Upper lobe of left lung (tissue), 4 donors: ENCODE results near the gene PRMT6.
"Not testable (repeated sequence)": the region's sequence is repeated elsewhere in the genome, so short reads cannot be mapped to it uniquely, and the experiment has no call there.

Experiments
- EP300 ChIP-seq, 4 donors: sonication (generic); formaldehyde crosslinking; IDR thresholded peaks; one replicate each; pipeline ENCODE4 v1.5.1; 2017; ENCODE audit warnings: antibody characterized with exemption in 4 of 4, control low read depth in 2 of 4
- POLR2A ChIP-seq, 4 donors: fragments of 450-650 bp; IDR thresholded peaks; one replicate each; pipeline ENCODE4 v1.5.1; 2016 to 2017; ENCODE audit warnings: antibody characterized with exemption in 4 of 4, mild to moderate bottlenecking in 2 of 4
- POLR2AphosphoS5 ChIP-seq, 2 donors: sonication (generic); formaldehyde crosslinking; IDR thresholded peaks; one replicate each; pipeline ENCODE4 v1.5.1; 2017; ENCODE audit warnings: antibody characterized with exemption in 2 of 2
- TF ChIP-seq, protein P1 (sequence below), 6 experiments: fragments of 450-650 bp in 4 of 6; fragments of 200-600 bp in 2 of 6; sonication (generic) in 2 of 6; IDR thresholded peaks; one replicate each; pipeline ENCODE4 v1.5.1; 2016 to 2019; ENCODE audit warnings: antibody characterized with exemption in 6 of 6

DNA sequence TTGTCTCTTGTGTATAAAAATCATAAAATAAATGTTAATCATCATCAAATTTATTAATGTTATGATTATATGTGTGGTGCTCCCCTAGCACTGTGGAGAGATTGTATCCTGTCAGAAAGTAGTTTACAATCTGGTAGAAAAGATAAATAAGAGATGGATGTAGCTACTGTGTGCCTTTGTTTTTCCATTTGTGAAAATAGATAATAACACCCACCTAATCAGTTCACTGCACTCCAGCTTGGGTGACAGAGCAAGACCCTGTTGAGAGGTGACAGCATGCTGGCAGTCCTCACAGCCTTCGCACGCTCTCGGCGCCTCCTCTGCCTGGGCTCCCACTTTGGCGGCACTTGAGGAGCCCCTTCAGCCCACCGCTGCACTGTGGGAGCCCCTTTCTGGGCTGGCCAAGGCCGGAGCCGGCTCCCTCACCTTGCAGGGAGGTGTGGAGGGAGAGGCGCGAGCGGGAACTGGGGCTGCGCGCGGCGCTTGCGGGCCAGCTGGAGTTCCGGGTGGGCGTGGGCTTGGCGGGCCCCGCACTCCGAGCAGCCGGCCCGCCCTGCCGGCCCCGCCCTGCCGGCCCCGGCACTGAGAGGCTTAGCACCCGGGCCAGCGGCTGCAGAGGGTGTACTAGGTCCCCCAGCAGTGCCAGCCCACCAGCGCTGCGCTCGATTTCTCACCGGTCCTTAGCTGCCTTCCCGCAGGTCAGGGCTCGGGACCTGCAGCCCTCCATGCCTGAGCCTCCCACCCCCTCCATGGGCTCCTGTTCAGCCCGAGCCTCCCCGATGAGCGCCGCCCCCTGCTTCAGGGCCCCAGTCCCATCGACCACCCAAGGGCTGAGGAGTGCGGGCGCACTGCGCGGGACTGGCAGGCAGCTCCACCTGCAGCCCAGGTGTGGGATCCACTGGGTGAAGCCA, 11.9 kb upstream of the PRMT6 start:
- TF ChIP-seq POLR2AphosphoS5, POLR2A, EP300 (IDR thresholded peaks at IDR 0.05): not testable (repeated sequence)
- TF ChIP-seq, protein P1, sequence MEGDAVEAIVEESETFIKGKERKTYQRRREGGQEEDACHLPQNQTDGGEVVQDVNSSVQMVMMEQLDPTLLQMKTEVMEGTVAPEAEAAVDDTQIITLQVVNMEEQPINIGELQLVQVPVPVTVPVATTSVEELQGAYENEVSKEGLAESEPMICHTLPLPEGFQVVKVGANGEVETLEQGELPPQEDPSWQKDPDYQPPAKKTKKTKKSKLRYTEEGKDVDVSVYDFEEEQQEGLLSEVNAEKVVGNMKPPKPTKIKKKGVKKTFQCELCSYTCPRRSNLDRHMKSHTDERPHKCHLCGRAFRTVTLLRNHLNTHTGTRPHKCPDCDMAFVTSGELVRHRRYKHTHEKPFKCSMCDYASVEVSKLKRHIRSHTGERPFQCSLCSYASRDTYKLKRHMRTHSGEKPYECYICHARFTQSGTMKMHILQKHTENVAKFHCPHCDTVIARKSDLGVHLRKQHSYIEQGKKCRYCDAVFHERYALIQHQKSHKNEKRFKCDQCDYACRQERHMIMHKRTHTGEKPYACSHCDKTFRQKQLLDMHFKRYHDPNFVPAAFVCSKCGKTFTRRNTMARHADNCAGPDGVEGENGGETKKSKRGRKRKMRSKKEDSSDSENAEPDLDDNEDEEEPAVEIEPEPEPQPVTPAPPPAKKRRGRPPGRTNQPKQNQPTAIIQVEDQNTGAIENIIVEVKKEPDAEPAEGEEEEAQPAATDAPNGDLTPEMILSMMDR (IDR thresholded peaks at IDR 0.05), result not testable (repeated sequence)
